IMR-90 (cell line): ENCODE measurements around the gene SPCS3.

Experiments used
- MXI1 ChIP-seq: IDR thresholded peaks from 2 replicates; pipeline ENCODE4 v1.6.1; 2012; ENCODE audit warnings: low read depth, mild to moderate bottlenecking, low read length, moderate library complexity, borderline replicate concordance
- NFE2L2 ChIP-seq: fragments of 150-350 bp; IDR thresholded peaks from 2 replicates; pipeline ENCODE4 v1.6.1; 2016; ENCODE audit warnings: low read depth, mild to moderate bottlenecking, low read length
- SMC3 ChIP-seq: fragments of 150-350 bp; IDR thresholded peaks from 2 replicates; pipeline ENCODE4 v1.6.1; 2016; ENCODE audit warnings: low read depth, mild to moderate bottlenecking, antibody characterized with exemption, low read length, moderate library complexity
- TF ChIP-seq, protein P1 (sequence below): conservative IDR thresholded peaks from 2 replicates; pipeline ENCODE4 v1.5.1; 2012; ENCODE audit warnings: mild to moderate bottlenecking, low read depth, low read length, improper control_type of control experiment

DNA sequence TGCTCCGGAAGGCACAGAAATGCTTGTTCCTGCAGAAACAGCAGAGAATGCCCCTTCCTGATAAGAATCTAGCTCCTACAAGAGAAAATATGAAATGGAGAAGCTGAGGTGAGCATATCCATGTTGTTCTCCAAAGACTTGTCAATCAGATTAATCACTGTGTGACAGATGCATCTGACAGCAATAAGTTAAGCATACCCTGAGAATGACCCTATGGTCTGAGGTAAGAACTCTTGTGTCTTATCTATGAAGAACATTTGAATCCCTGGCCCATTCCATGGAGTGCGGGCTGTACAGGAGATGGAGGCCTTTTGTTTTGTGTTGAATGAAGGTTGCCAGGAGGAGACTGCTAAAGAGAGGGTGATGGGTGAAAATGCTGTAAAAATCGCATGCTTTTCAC lies 29.2 kb upstream of the SPCS3 start:
- TF ChIP-seq, protein P1, sequence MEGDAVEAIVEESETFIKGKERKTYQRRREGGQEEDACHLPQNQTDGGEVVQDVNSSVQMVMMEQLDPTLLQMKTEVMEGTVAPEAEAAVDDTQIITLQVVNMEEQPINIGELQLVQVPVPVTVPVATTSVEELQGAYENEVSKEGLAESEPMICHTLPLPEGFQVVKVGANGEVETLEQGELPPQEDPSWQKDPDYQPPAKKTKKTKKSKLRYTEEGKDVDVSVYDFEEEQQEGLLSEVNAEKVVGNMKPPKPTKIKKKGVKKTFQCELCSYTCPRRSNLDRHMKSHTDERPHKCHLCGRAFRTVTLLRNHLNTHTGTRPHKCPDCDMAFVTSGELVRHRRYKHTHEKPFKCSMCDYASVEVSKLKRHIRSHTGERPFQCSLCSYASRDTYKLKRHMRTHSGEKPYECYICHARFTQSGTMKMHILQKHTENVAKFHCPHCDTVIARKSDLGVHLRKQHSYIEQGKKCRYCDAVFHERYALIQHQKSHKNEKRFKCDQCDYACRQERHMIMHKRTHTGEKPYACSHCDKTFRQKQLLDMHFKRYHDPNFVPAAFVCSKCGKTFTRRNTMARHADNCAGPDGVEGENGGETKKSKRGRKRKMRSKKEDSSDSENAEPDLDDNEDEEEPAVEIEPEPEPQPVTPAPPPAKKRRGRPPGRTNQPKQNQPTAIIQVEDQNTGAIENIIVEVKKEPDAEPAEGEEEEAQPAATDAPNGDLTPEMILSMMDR = no peak
- TF ChIP-seq NFE2L2 = no peak
- no peak for TF ChIP-seq SMC3
- no peak for TF ChIP-seq MXI1
